Left renal pelvis (tissue), 4 donors: ENCODE data around the gene IFT74. TPM values are rescaled to one million over a fixed set of nuclear protein-coding genes. Genes with fewer than 3 reads are reported as not detected.
"Not testable (repeated sequence)": the region's sequence is repeated elsewhere in the genome, so short reads cannot be mapped to it uniquely, and the experiment has no call there.

Source experiments
- DNase-seq, 4 donors: peaks; one replicate each; pipeline ENCODE4 v3.0.0-alpha.2; 2013; ENCODE audit warnings: low read depth in 4 of 4, low spot score in 3 of 4
- polyA plus RNA-seq, 4 donors: library from polyadenylated mRNA; unstranded; fragments of 120-200 nt; gene quantifications; one replicate each; pipeline ENCODE4 v1.2.1, GENCODE V29; 2013; ENCODE audit not compliant: insufficient read length in 4 of 4

The IFT74 gene
- polyA plus RNA-seq, 4 donors = 24.0 to 50.1 (median 41.7) TPM

- no peak for DNase-seq
Observed at GRCh38 chr9:27065288-27065687, 109.1 kb downstream of the IFT74 start.

DNA sequence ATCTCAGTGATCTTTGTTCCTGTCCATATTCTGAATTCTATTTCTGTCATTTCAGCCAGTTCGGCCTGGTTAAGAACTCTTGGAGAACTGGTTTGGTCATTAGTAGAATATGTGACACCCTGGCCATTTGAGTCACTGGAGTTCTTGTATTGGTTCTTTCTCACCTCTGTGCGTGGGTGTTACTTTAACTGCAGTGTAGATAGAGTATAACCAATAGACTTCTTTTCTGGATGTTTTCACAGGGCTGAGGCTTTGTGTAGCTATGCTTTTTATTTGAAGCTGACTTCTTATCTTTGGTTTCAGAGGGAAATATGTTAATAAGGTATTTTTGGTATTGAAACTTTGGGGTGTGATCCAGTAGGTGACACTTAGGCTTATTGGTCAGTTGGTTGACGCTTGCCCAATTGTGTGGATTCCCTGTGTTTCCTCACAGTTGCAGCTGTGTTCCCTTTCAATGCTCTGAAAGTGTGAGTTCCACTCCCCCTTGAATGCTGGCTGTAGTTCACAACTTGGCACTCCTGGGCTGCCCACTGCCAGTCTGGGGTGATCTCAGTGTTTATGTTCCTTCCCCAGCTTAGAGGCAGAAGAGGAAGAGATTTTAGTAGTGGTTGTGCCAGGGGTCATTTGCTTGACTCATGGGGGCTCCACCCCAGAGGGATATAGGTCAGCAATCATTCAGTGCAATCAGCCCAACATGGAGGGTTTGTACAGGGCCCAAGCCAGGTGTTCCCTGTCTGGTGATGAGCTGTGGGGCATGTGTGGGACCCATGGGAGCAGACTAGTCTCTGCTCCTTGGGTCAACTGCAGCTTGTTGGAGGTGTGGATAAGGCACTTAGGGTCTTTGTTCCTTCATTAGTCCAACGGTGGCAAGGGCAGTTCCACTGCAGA lies 117.9 kb downstream of the IFT74 start:
- DNase-seq = no peak

GRCh38 chr9:27078685-27079084 lies 122.5 kb downstream of the IFT74 start:
- DNase-seq = no peak

DNA sequence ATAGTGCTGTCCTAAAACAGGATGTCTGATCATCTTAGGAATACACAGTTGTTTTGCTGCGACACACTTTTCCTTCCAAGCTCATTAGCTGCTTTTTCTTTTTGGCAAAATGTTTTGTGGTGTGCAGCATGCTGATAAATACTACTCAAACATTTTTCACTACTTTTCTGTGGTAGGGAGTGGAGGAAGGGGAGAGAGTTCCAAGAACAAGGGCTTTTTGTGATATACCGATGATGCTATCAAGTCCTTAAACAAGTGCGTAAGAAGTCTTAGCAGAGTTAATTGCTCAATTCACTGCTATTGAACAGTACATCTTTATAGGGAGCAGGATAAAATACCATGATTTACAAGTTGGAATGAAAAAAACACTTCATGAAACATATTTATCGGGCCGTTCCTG lies 129.2 kb downstream of the IFT74 start:
- DNase-seq = no peak

- DNase-seq = no peak
Observed at GRCh38 chr9:27086818-27087680, 130.8 kb downstream of the IFT74 start.

GRCh38 chr9:27088981-27089380 lies 132.8 kb downstream of the IFT74 start:
- no peak for DNase-seq

GRCh38 chr9:27089706-27090105 lies 133.5 kb downstream of the IFT74 start:
- DNase-seq = no peak

GRCh38 chr9:27090231-27090630 lies 134.0 kb downstream of the IFT74 start:
- no peak for DNase-seq

- no peak for DNase-seq
Observed at GRCh38 chr9:27090711-27091110, 134.5 kb downstream of the IFT74 start.

GRCh38 chr9:27092496-27092895 lies 136.3 kb downstream of the IFT74 start:
- DNase-seq = not testable (repeated sequence)

- DNase-seq = not testable (repeated sequence)
Observed at GRCh38 chr9:27093384-27094067, 137.3 kb downstream of the IFT74 start.

- no peak for DNase-seq
Observed at GRCh38 chr9:27094640-27095298, 138.6 kb downstream of the IFT74 start.

DNA sequence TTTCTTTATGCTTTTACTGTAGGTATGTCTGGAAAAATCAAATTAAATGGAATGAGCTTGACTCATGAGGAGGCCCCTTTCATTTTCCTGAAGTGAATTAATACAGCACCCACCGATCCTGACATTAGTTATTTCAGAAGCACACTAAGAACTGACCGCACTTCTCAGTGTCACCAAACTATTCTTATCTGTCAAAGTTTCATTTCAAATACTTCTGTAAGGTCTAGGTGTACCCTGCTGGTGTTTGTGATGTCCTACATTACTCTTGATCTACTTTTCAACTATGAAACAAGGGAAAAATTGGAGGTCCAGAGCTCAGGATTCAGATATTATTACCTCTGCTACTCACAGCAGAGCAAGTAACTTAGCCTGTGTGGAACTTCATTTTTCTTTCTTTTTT lies 151.0 kb downstream of the IFT74 start:
- DNase-seq = no peak

DNA sequence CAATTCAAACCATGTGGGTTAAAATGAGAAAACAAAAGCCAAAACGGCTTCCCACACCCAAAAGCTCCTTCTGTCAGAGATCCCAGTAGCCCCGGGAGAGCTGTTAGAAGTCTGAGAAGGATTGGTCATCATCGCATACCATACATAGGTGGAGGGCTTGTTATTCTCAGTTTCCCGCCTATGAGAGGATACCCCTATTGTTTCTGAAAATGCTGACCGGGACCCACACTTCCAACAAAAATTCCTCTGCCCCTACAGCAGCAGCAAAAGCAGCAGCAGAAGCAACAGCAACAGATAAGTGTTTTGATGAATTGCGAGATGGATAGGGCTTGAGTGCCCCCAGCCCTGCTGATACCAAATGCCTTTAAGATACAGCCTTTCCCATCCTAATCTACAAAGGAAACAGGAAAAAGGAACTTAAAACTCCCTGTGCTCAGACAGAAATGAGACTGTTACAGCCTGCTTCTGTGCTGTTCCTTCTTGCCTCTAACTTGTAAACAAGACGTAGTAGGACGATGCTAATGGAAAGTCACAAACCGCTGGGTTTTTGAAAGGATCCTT lies 152.8 kb downstream of the IFT74 start, which contains the start of gene TEK:
Gene TEK (plus strand): TSS at position 245 of the 561 bp plus-strand sequence. CDS start 366 bp downstream, outside the sequence.
- no peak for DNase-seq

GRCh38 chr9:27109621-27110020 lies 153.4 kb downstream of the IFT74 start:
- DNase-seq = no peak

- no peak for DNase-seq
Observed at GRCh38 chr9:27110181-27110580, 154.0 kb downstream of the IFT74 start.

GRCh38 chr9:27112235-27112634 lies 156.0 kb downstream of the IFT74 start:
- DNase-seq = no peak
